D341Med (cell line): ENCODE measurements around the gene ARF1.

Experiments used
- DNase-seq: peaks from one replicate; pipeline ENCODE4 v3.0.0; 2012; ENCODE audit warnings: low spot score

ARF1 gene

DNA sequence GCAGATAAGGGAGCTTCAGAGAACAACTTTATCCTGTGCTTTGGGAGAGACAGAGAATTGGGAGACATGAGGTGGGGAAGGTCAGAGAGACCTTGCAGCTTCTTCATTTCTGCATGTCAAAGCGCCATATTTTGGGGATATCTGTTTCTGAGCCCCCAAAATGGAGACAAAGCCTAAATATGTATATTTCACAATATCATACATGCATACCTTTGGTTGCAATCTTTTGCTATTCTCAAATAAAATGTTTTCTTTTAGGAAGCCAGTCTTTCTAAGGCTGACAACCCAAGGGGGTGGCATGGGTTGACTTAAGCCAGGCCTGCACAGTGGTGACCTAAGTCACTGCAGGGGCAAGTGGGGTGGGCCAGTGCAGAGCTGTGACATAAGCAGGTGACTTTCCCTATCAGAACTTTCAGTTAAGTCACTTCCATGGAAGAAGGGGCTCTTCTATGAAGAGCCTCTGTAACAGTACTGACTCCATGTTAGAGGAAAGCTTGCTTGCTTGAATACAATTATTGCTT lies 40.5 kb downstream of the ARF1 start:
- DNase-seq: no peak

DNA sequence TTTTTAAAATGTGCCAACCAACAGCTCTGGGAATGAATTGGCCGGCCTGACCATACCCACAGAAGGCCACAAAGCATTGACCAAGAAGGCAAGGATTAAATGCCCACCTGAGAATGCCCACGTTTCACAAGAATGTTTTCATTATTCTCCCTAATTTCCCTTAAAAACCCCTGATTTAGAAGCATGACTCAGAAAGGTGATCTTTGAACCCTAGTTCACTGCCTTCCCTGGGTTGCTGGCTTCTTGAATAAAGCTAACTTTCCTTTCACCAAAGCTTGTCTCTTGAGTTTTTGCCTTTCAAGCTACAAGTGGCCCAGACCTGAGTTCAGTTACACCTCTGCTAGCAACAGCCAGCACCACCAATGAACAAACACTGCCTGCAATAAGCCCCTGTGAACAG lies 41.0 kb downstream of the ARF1 start:
- no peak for DNase-seq

DNA sequence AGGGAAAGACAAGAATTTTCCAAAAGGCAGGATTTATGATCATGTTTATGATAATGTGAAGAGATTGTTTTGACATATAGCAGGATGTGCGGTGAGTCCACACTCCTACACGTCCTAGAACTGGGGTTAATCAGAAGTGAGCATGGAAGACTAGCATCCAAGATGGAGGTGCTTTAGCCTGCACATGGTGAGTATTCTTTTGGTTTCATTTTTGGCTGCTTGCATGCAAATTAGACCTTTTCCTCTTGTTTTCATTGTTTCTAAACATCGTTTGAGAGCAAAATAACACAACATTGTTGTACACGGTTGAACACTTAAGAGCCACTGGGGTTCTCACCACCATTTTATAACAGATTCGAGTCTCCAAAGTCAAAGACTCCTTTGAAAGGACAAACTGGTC lies 42.7 kb downstream of the ARF1 start:
- no peak for DNase-seq

DNA sequence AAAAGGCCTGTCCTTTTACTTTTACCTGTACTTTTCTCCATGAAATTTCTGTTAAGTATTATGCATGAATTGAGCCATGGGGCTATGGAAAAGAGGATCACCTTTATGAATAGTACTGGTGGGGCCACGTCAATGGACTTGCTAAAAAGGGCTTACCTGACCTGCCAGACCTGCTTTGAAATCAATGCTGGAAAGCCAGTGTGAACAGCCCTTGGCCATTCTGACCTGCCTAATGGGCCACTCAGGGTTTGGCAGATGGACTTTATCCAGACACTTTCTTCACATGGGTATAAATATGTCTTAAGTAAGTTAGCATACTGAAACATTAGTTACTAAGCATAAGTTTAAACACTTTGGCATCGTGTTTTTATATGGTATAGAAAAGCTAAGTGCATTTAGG lies 49.3 kb downstream of the ARF1 start:
- no peak for DNase-seq

DNA sequence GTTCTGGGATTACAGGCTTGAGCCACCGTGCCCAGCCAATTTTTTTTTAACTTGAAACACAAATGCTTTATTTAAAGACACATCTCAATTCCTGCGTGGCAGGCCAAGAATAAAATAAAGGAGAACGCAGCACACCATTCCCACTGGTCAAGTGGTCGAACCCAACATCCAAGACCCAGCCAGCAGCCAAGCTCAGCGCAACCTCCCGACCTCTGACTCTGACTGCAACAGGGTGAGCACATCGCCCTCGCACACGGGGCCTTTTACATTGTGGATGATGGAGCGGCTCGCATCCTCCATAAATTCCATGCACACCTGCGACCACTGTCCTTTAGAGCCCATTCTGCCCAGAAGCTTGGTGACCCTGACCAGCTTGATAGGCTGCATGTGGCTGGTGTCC lies 52.1 kb downstream of the ARF1 start:
- DNase-seq: no peak

- no peak for DNase-seq
Measured at GRCh38 chr1:228136901-228137300, 54.4 kb downstream of the ARF1 start.

- no peak for DNase-seq
Measured at GRCh38 chr1:228139406-228139930, 57.0 kb downstream of the ARF1 start.

DNA sequence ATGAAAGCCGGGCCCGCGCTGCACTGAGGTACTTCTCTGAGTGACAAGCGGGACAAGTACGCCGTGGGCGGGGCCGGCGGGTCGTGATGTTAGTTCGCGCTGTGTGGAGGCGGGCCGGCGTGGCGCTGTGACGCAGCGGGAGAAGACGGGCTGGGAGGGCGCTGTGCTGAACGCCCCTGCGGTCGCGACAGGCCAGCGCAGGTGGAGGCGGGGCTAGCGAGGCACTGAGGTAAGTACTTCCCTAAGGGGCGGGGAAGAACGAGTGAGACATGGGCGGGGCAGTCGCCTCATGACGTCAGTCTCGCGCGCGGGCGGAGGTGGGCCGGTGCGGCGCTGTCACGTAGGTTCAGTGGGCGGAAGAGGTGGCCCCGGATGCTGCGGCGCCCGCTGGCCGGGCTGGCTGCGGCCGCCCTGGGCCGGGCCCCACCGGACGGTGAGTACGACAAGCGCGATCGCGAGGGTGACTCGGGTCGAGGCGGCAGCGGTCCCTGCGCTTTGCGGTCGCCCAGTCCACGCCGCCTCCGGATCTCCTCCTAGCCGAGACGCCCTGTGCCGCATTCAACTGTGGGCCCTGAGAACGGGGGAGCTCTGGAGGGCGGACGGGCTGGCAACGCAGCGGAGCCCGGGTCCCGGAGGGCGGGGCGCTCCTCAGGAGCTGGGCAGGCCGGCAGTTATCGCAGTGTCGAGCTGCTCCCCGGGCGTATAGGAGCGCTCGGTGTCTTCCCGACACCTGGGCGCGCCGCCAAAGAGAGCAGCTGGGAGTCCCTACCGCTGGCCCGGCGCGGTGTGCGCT lies 57.6 kb downstream of the ARF1 start, which contains the start of gene GUK1:
GUK1 (plus strand) TSS at position 349 of the 793 bp plus-strand sequence; CDS start at position 373, 24 bp downstream.
- peak; percentile 99 for DNase-seq

- DNase-seq: peak; percentile 42
Measured at GRCh38 chr1:228140724-228141225, 58.3 kb downstream of the ARF1 start.

GRCh38 chr1:228141226-228142044 lies 58.9 kb downstream of the ARF1 start:
- DNase-seq: peak; percentile 67

DNA sequence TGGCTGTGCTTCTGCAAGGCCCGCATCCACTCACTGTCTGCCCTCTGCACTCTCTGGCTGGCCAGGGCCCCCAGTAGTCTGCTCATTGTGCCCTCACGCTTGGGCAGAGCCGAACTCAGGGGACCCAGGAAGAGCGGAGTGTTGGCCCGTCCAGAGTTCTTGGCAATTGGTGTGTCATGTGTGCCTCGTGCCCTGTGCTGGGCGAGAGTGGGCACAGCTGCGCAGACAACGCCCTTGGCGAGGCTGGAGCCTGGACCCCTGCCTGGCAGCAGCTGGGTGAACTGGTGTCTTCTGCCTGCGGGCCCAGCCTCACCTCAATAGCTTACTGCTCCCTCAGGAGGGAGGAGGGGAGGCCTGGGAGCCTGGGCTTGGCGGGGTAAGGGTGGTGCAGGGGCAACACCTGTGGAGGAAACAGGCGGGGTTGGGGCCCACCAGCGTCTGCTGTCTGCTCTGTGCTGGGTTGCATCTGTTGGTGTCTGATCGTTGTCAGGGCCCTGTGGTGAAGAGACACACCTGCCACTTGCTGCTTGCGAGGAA lies 59.7 kb downstream of the ARF1 start:
- DNase-seq: no peak

DNA sequence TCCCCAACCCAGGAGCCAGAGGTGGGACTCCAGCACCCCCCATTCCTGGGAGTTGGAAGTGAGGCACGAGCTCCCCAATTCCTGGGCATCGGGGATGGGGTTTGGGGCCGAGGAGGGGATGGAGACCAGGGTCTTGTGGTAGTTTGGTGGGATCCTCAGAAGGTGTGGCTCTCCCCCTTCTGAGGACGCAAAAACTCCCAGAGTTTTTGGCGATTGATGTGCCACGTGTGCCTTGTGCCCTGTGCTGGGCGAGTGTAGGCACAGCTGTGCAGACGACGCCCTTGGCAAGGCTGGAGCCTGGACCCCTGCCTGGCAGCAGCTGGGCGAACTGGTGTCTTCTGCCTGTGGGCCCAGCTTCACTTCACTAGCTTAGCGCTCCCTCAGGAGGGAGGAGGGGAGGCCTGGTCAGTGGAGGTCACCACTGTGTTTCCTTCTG lies 60.2 kb downstream of the ARF1 start:
- DNase-seq: no peak

GRCh38 chr1:228143480-228144192 lies 61.1 kb downstream of the ARF1 start:
- DNase-seq: no peak

DNA sequence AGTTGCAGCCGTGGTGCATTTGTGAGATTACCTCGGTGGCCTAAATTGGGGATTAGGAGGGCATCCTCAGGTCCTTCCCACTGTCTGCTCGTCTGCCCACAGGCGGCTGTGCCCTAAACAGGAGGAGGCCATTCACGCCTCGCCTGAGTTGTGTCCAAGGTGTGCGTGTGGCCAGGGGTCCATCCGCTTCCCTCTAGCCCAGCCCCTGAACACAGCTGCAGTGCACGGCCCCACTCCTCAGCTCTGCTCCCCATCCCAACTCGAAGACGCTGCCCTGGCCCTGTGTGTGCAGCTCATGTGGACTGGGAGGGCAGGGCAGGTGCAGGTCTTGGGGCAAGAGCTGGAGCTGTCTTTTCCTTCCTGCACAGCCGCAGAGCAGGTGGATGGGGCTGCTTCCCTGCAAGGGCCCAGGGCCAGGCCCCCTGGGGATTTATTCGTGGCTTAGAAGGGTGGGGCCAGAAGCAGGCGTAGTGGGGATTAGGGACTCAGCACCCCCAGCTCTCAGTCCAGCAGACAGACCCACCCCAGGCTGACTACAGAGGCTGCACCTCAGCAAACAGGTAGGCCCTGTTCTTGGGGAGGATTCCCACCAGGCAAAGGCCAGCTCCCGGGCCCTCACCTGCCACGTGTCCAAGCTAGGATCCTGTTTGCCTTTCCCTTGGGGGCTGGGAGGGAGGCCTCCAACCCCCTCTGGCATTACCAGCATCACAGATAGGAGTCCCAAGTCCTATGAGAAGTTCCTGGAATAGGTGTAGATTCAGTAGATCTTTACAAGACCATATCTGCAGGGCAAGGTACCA lies 61.9 kb downstream of the ARF1 start:
- peak; percentile 68 for DNase-seq

GRCh38 chr1:228144993-228145343 lies 62.5 kb downstream of the ARF1 start:
- DNase-seq: no peak

DNA sequence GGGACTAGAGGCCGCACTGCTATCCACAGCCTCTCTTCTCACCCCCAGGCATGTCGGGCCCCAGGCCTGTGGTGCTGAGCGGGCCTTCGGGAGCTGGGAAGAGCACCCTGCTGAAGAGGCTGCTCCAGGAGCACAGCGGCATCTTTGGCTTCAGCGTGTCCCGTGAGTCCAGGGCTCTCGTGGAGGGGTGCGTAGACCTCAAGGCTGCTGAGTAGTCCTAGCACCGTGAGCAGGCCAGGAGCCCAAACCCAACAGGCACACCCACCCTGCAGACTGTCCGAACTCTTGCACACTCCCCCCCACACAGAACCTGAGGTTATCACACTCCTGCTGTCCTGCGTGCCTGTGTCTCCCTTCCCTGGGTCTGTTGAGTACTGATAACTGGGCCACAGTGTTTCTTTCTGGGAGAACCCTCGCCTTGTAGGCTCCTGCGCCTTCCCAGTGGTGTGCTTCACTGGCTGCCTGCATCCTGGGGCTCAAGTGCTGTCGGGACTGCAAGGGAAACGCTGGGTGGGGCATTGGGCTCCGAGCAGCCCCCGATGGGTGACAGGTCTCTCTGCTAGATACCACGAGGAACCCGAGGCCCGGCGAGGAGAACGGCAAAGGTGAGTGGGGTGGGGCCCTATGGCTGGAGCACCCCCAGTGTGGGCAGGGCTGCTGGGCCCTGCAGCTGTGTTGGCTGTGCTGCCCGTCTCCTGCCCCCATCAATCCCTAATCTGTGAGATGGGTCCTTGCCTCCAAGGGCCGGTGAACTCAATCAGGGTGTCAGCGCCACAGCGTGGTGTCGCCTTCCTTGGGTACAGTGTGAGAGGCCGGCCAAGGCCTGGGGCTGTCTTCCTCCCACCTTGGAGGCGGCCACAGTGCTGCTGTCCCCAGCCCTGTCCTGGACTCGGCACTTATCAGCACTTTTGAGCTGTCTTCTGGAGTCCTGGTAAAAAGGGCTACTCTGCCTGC lies 63.2 kb downstream of the ARF1 start:
- DNase-seq: no peak

DNA sequence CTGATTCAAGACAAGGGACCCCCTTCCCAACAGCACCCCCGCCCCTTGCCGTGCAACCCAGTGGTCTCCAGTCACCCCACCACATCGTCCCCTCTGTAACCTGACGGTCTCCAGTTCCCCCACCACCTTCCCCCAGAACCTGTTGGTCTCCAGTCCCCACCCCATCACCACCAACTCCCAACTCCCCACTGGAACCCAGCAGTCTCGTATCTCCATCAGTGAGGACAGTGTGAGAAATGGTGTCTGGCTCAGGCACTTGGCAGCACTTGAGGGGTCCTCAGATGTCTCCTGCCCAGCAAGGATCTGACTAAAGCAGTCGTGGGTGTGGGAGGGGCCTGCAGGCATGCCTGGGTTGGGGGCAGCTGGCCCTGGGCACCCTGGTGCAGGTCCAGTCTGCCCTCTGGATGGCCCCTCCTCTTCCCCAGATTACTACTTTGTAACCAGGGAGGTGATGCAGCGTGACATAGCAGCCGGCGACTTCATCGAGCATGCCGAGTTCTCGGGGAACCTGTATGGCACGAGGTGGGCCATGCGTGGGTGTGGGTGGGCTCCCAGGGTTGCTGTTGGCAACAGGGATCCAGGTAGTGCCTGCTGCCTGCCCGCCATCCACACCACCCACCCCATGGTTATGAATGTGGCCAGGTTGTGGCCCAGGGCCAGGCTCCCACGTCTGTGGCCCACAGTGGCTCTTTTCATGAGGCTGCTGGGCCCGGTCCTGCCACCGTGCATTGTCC lies 64.1 kb downstream of the ARF1 start:
- no peak for DNase-seq

- DNase-seq: no peak
Measured at GRCh38 chr1:228147151-228147693, 64.7 kb downstream of the ARF1 start.

GRCh38 chr1:228147768-228148167 lies 65.3 kb downstream of the ARF1 start:
- no peak for DNase-seq
